Spleen (tissue), 7 donors: ENCODE measurements around the gene KPNA3.

Experiments
- POLR2A ChIP-seq, 3 donors: fragments of 450-650 bp; IDR thresholded peaks; one replicate each; pipeline ENCODE4 v1.5.1; 2017; ENCODE audit warnings: antibody characterized with exemption in 3 of 3, mild to moderate bottlenecking in 1 of 3
- POLR2AphosphoS5 ChIP-seq, 3 donors: sonication (generic); formaldehyde crosslinking; IDR thresholded peaks; one replicate each; pipeline ENCODE4 v1.5.1; 2017; ENCODE audit warnings: antibody characterized with exemption in 3 of 3
- TF ChIP-seq, protein P1 (sequence below), 11 experiments: fragments of 200-600 bp in 7 of 11; fragments of 450-650 bp in 4 of 11; sonication (generic) in 4 of 11; IDR thresholded peaks in 8 of 11; conservative IDR thresholded peaks in 3 of 11; 1 replicate in 7 of 11; 2 replicates in 4 of 11; pipeline versions ENCODE4 v1.4.0 to v1.8.0; 2016 to 2021; ENCODE audit warnings: antibody characterized with exemption in 11 of 11, inconsistent platforms in 4 of 11, mild to moderate bottlenecking in 1 of 11
- donor health status: DM: no; HTN: no; CAD: no; lungs with moderate emphysema.
- donor health status: DM: no; HTN: no; CAD: no.
- donor health status: DM: no; HTN: no; CAD: no.

DNA sequence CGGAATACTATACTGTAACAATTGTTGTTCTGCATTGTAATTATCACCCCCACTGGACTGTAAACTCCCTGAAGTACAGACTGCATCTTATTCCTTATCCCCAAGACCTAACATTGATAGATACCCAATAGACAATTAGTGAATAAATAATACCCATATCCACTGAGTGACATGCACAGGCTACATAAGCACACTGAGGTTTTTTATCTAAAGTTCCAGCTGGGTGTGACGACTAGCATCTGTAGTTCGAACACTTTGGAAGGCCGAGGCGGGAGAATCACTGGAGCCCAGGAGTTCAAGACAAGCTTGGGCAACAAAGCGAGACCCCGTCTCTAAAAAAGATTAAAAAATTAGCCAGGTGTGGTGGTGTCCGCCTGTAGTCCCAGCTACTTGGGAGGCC lies 2.5 kb downstream of the KPNA3 start:
- TF ChIP-seq, protein P1, sequence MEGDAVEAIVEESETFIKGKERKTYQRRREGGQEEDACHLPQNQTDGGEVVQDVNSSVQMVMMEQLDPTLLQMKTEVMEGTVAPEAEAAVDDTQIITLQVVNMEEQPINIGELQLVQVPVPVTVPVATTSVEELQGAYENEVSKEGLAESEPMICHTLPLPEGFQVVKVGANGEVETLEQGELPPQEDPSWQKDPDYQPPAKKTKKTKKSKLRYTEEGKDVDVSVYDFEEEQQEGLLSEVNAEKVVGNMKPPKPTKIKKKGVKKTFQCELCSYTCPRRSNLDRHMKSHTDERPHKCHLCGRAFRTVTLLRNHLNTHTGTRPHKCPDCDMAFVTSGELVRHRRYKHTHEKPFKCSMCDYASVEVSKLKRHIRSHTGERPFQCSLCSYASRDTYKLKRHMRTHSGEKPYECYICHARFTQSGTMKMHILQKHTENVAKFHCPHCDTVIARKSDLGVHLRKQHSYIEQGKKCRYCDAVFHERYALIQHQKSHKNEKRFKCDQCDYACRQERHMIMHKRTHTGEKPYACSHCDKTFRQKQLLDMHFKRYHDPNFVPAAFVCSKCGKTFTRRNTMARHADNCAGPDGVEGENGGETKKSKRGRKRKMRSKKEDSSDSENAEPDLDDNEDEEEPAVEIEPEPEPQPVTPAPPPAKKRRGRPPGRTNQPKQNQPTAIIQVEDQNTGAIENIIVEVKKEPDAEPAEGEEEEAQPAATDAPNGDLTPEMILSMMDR (IDR thresholded peaks at IDR 0.05 in 8 of 11, conservative IDR thresholded peaks at IDR 0.05 in 3 of 11) = no peak
- TF ChIP-seq POLR2A (IDR thresholded peaks at IDR 0.05) (no peak), POLR2AphosphoS5 (IDR thresholded peaks at IDR 0.05) (no peak)
